Measurements from ENCODE around the gene PROKR1. TPM values are rescaled to one million over a fixed set of nuclear protein-coding genes. Genes with fewer than 3 reads are reported as not detected.

PROKR1 gene
- total and polyA plus RNA-seq, 2 donors (not counting 1 experiment from before 2014, with no cell fraction given): not detected

GRCh38 chr2:68669651-68670050 is 26.3 kb downstream of the PROKR1 start:
- Histone ChIP-seq H3K4me2 (ENCODE audit: extremely low read depth, insufficient read depth, low read length) (no peak overlapping the region), H3K36me3 (ENCODE audit: control insufficient read depth, insufficient read depth, low read length) (no peaks in the 10 kb centered on the region), H3K4me3 (replicated peaks in 1 of 4; ENCODE audit: control extremely low read depth in 1 of 4, insufficient read depth in 1 of 4, low read depth in 3 of 4, low read length in 4 of 4) (no peak overlapping the region), H3K9me3 (ENCODE audit: control insufficient read depth, insufficient read depth, low read depth, low read length) (no peaks in the 10 kb centered on the region), H3K79me2 (ENCODE audit: control insufficient read depth, insufficient read depth, low read length) (no peaks in the 10 kb centered on the region), H3K9ac (ENCODE audit: insufficient read depth, low read length) (no peak overlapping the region), H3K27me3 (ENCODE audit: control insufficient read depth, insufficient read depth, low read length) (peaks cover 3% of the 10 kb centered on the region), H4K20me1 (ENCODE audit: control insufficient read depth, extremely low read depth, insufficient read depth, low read length) (no peaks in the 10 kb centered on the region), H2AFZ (ENCODE audit: low read length) (no peak overlapping the region), H3K4me1 (ENCODE audit: control insufficient read depth, extremely low read depth, insufficient read depth, low read length) (no peaks in the 10 kb centered on the region), H3K27ac (ENCODE audit: insufficient read depth, low read length) (no peak overlapping the region)
- TF ChIP-seq EZH2 (IDR thresholded peaks at IDR 0.05; ENCODE audit: low read length, missing control alignments): no peak
- TF ChIP-seq, protein P1, sequence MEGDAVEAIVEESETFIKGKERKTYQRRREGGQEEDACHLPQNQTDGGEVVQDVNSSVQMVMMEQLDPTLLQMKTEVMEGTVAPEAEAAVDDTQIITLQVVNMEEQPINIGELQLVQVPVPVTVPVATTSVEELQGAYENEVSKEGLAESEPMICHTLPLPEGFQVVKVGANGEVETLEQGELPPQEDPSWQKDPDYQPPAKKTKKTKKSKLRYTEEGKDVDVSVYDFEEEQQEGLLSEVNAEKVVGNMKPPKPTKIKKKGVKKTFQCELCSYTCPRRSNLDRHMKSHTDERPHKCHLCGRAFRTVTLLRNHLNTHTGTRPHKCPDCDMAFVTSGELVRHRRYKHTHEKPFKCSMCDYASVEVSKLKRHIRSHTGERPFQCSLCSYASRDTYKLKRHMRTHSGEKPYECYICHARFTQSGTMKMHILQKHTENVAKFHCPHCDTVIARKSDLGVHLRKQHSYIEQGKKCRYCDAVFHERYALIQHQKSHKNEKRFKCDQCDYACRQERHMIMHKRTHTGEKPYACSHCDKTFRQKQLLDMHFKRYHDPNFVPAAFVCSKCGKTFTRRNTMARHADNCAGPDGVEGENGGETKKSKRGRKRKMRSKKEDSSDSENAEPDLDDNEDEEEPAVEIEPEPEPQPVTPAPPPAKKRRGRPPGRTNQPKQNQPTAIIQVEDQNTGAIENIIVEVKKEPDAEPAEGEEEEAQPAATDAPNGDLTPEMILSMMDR (conservative IDR thresholded peaks at IDR 0.05 in 1 of 2, IDR thresholded peaks at IDR 0.05 in 1 of 2; ENCODE audit: low read depth in 1 of 2, low read length in 2 of 2): no peak
- DNase-seq (ENCODE audit: low read depth in 2 of 2): no peak

GRCh38 chr2:68671961-68672360 is 28.6 kb downstream of the PROKR1 start:
- Histone ChIP-seq H3K9me3 (ENCODE audit: control insufficient read depth, insufficient read depth, low read depth, low read length) (no peaks in the 10 kb centered on the region), H2AFZ (ENCODE audit: low read length) (no peak overlapping the region), H3K4me3 (replicated peaks in 1 of 4; ENCODE audit: control extremely low read depth in 1 of 4, insufficient read depth in 1 of 4, low read depth in 3 of 4, low read length in 4 of 4) (no peak overlapping the region), H3K9ac (ENCODE audit: insufficient read depth, low read length) (no peak overlapping the region), H3K27ac (ENCODE audit: insufficient read depth, low read length) (no peak overlapping the region), H3K36me3 (ENCODE audit: control insufficient read depth, insufficient read depth, low read length) (no peaks in the 10 kb centered on the region), H4K20me1 (ENCODE audit: control insufficient read depth, extremely low read depth, insufficient read depth, low read length) (no peaks in the 10 kb centered on the region), H3K4me2 (ENCODE audit: extremely low read depth, insufficient read depth, low read length) (no peak overlapping the region), H3K79me2 (ENCODE audit: control insufficient read depth, insufficient read depth, low read length) (no peaks in the 10 kb centered on the region), H3K27me3 (ENCODE audit: control insufficient read depth, insufficient read depth, low read length) (peaks cover 3% of the 10 kb centered on the region), H3K4me1 (ENCODE audit: control insufficient read depth, extremely low read depth, insufficient read depth, low read length) (no peaks in the 10 kb centered on the region)
- no peak for DNase-seq (ENCODE audit: low read depth in 2 of 2)
- no peak for TF ChIP-seq EZH2 (IDR thresholded peaks at IDR 0.05; ENCODE audit: low read length, missing control alignments)
- TF ChIP-seq, protein P1 (conservative IDR thresholded peaks at IDR 0.05 in 1 of 2, IDR thresholded peaks at IDR 0.05 in 1 of 2; ENCODE audit: low read depth in 1 of 2, low read length in 2 of 2): no peak

DNA sequence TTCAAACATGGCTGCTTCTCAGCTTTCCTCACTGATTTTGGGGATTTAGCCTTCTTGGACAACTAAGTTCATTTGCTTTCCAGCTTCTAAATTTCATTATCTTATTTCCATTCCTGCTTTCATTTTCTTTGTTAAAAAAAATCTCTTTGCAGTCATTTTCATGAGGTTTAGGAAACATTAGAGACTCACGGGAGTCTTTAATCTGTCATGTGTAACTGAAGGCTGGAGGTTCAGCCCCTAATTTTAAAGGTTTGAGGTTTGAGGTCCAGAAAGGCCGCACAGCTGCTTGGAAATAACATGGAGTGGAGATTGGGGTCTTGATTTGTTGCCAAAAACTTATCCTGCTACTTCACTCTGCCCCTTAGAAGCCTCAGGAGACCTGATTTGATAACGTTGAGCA is 30.3 kb downstream of the PROKR1 start:
- no peak overlapping the region for H2AFZ ChIP-seq (ENCODE audit: low read length)
- DNase-seq (ENCODE audit: low read depth in 2 of 2): no peak
- TF ChIP-seq, protein P1 (conservative IDR thresholded peaks at IDR 0.05 in 1 of 2, IDR thresholded peaks at IDR 0.05 in 1 of 2; ENCODE audit: low read depth in 1 of 2, low read length in 2 of 2): no peak
- no peak for TF ChIP-seq EZH2 (IDR thresholded peaks at IDR 0.05; ENCODE audit: low read length, missing control alignments)
- H3K79me2 ChIP-seq (ENCODE audit: control insufficient read depth, insufficient read depth, low read length): no peaks in the 10 kb centered on the region
- H3K36me3 ChIP-seq (ENCODE audit: control insufficient read depth, insufficient read depth, low read length): no peaks in the 10 kb centered on the region
- no peaks in the 10 kb centered on the region for H4K20me1 ChIP-seq (ENCODE audit: control insufficient read depth, extremely low read depth, insufficient read depth, low read length)
- no peaks in the 10 kb centered on the region for H3K9me3 ChIP-seq (ENCODE audit: control insufficient read depth, insufficient read depth, low read depth, low read length)
- H3K27ac ChIP-seq (ENCODE audit: insufficient read depth, low read length): no peak overlapping the region
- peaks cover 3% of the 10 kb centered on the region for H3K27me3 ChIP-seq (ENCODE audit: control insufficient read depth, insufficient read depth, low read length)
- no peaks in the 10 kb centered on the region for H3K4me1 ChIP-seq (ENCODE audit: control insufficient read depth, extremely low read depth, insufficient read depth, low read length)
- no peak overlapping the region for H3K4me2 ChIP-seq (ENCODE audit: extremely low read depth, insufficient read depth, low read length)
- no peak overlapping the region for H3K4me3 ChIP-seq (replicated peaks in 1 of 4; ENCODE audit: control extremely low read depth in 1 of 4, insufficient read depth in 1 of 4, low read depth in 3 of 4, low read length in 4 of 4)
- H3K9ac ChIP-seq (ENCODE audit: insufficient read depth, low read length): no peak overlapping the region

Data from fibroblast of lung (primary cell).